T-helper 2 cell treated with Interferon-gamma antibody and Interleukin-4, amounts not matched to agents 5 μg/mL and 100 μg/mL, for 36 hours (primary cell): Measurements from ENCODE around the gene HES6.

Source experiments
- DNase-seq: peaks from one replicate; pipeline ENCODE4 v3.0.0; 2021; ENCODE audit warnings: low spot score
- H3K27ac Mint-ChIP-seq: one replicate; pipeline ENCODE4 v1.8.0; 2021; ENCODE audit warnings: mild to moderate bottlenecking, mixed read lengths
- H3K27me3 Mint-ChIP-seq: one replicate; pipeline ENCODE4 v1.8.0; 2021; ENCODE audit warnings: low read depth, mixed read lengths
- H3K36me3 Mint-ChIP-seq: one replicate; pipeline ENCODE4 v1.8.0; 2021; ENCODE audit warnings: low read depth, mixed read lengths
- H3K4me1 Mint-ChIP-seq: one replicate; pipeline ENCODE4 v1.8.0; 2021; ENCODE audit warnings: low read depth, mixed read lengths
- H3K4me3 Mint-ChIP-seq: one replicate; pipeline ENCODE4 v1.8.0; 2022; ENCODE audit warnings: mild to moderate bottlenecking, moderate library complexity, mixed read lengths
- H3K9me3 Mint-ChIP-seq: one replicate; pipeline ENCODE4 v1.8.0; 2021; ENCODE audit warnings: mixed read lengths

The HES6 gene, protein sequence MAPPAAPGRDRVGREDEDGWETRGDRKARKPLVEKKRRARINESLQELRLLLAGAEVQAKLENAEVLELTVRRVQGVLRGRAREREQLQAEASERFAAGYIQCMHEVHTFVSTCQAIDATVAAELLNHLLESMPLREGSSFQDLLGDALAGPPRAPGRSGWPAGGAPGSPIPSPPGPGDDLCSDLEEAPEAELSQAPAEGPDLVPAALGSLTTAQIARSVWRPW

DNA sequence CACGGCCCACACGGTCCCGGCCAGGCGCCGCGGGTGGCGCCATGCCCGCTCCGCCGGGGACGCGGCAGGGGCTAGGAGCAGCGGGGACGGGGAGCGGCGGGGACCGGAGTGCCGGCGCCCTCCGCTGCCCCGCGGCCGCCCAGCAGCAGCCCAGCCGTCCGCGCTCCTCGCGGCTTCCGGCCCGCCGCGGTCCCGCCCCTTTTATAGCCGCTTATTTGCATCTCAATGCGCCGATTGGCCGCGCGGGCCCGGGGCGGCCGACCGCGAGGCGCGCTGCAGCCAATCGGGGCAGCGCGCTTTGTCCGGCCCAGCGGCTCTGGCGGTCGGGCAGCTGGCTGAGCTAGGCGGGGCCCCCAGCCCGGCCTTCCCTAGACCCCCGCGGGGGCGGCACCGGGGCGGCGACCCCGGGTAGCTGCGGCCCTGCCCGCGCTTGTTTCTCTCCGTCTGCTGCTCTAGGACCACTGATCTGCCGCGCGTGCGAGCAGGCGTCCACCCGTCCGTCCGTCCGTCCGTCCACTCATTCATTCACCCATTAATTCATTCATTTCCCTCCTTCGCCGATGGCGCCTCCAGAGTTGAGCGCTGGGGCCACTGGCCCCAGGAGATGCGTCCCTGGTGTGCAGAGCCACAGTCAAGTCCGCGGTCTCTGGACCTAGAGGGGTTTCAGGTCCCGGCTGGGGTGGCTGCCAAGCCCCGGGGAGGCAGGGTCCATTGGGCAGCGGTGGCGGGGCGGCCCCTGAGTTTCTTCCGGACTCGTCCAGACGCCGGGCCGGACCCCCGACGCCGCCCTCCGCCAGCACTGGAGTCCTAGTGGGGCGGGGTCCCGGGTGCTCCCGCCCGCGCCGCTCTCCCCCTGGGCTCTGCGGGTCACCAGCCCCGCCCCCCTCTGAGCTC is at the start of gene HES6:
Gene HES6 (minus strand): TSS at position 176 of the 894 bp plus-strand sequence. CDS start 133 bp downstream, at position 43.
- no peaks in the 10 kb centered on the region for H3K9me3 Mint-ChIP-seq
- DNase-seq, result peak; percentile 87
- peaks cover 2% of the 10 kb centered on the region for H3K4me1 Mint-ChIP-seq
- no peak within 1 kb of the TSS for H3K27ac Mint-ChIP-seq
- peaks cover 44% of the 10 kb centered on the region for H3K27me3 Mint-ChIP-seq
- H3K4me3 Mint-ChIP-seq, result peak within 1 kb of the TSS; percentile 85
- peaks cover 2% of the 10 kb centered on the region for H3K36me3 Mint-ChIP-seq

DNA sequence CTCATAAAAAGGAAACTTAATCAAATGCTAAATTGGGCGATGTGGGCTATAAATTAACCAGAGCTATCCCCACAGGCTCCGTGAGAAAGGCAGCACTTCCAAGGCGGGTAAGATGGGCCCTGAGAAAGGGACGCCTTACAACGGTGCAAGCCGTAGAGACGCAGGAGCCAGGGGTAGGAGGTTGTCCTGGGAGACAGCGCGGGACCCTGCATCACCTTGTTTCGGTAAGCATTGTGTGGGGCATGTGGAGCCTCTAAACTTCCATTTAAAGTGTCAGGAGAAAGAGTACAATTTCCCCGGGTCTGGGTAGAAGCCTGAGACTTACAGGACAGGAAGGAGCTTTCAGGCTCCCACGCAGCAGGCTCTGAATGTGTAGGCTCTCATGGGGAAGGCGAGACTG is 49.7 kb upstream of the HES6 start:
- Mint-ChIP-seq H3K36me3 (no peaks in the 10 kb centered on the region), H3K9me3 (no peaks in the 10 kb centered on the region), H3K4me3 (peak overlapping the region; percentile 96), H3K27me3 (no peaks in the 10 kb centered on the region), H3K27ac (peak overlapping the region; percentile 97), H3K4me1 (peaks cover 25% of the 10 kb centered on the region)
- DNase-seq, result no peak

GRCh38 chr2:238288650-238289573 is 49.1 kb upstream of the HES6 start:
- Mint-ChIP-seq H3K4me1 (peaks cover 25% of the 10 kb centered on the region), H3K4me3 (peak overlapping the region; percentile 96)

GRCh38 chr2:238287737-238288649 is 48.2 kb upstream of the HES6 start, which contains the start of gene PER2:
TSS of gene PER2 (minus strand) at chr2:238288610. CDS start at chr2:238277936, 10,674 bp downstream.
- Mint-ChIP-seq H3K4me3 (peak within 1 kb of the TSS; percentile 96), H3K27me3 (no peaks in the 10 kb centered on the region), H3K9me3 (no peaks in the 10 kb centered on the region), H3K4me1 (peaks cover 28% of the 10 kb centered on the region), H3K27ac (peak within 1 kb of the TSS; percentile 97), H3K36me3 (no peaks in the 10 kb centered on the region)
- DNase-seq, result no peak

More at GRCh38 chr2:238288650-238289573, 49.1 kb upstream of the HES6 start:
- DNase-seq, result peak; percentile 98
- Mint-ChIP-seq H3K27ac (peak overlapping the region; percentile 97), H3K9me3 (no peaks in the 10 kb centered on the region), H3K27me3 (no peaks in the 10 kb centered on the region), H3K36me3 (no peaks in the 10 kb centered on the region)

DNA sequence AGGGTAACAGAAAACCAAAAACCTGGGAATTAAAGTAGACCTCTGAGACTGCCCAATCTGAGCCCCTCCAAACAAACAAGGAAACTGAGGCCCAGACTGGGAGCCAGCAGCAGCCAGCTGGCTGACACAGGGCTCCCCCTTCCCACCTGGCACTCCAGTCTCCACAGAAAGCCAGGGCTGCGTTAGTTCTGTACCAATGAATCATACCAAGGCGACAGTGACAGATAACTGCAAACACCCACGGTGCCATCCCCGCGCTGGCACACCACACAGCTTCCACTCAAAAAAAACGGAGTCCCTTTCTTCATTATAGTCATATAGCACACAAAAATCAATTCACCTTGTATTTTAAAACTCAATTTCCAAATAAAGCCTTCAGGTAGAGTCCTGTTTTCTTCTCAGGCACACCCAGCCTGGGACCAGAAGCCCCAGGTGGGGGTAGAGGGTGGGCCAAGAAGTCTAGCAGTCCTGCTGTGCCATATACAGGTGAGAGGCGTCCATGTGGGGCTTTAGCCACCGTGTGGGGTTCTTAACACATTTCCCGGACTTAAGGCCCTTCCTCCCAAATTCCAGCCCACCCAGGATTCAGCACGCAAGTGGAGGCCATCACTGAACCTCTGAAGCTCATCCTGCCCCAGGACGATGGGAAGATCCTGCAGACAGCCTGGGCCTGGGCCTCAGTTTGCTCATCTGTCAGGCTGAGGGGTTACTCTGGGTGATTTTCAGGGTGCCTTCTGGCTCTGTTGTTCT is 47.3 kb upstream of the HES6 start:
- Mint-ChIP-seq H3K4me1 (peaks cover 28% of the 10 kb centered on the region), H3K9me3 (no peaks in the 10 kb centered on the region), H3K36me3 (no peaks in the 10 kb centered on the region), H3K27me3 (no peaks in the 10 kb centered on the region), H3K4me3 (peak overlapping the region; percentile 81), H3K27ac (peak overlapping the region; percentile 67)
- DNase-seq, result peak; percentile 38

GRCh38 chr2:238286551-238286950 is 46.7 kb upstream of the HES6 start:
- H3K9me3 Mint-ChIP-seq, result no peaks in the 10 kb centered on the region
- no peaks in the 10 kb centered on the region for H3K36me3 Mint-ChIP-seq
- peak overlapping the region; percentile 81 for H3K4me3 Mint-ChIP-seq
- H3K27ac Mint-ChIP-seq, result no peak overlapping the region
- no peaks in the 10 kb centered on the region for H3K27me3 Mint-ChIP-seq
- H3K4me1 Mint-ChIP-seq, result peaks cover 28% of the 10 kb centered on the region
- DNase-seq, result no peak

DNA sequence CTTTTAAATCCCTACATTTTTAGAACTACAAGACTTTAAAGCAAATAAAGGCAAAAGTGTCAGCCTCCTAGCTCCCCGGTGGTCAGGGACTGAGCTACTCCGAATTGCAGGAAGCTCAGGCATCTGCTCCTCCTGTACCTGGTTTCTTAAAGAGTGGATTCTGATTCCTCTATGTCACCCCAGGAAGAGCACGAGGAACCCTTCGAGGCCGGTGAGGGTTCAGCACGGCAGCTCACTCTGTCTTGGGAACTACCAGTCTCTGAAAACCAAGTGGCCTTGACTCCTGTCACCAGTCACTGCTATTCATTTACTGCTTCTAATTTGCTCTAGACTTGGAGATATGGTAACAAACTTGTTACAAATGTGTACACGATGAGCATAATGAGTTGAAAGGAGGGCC is 46.3 kb upstream of the HES6 start:
- peaks cover 28% of the 10 kb centered on the region for H3K4me1 Mint-ChIP-seq
- DNase-seq, result no peak
- H3K4me3 Mint-ChIP-seq, result no peak overlapping the region
- H3K27me3 Mint-ChIP-seq, result no peaks in the 10 kb centered on the region
- H3K27ac Mint-ChIP-seq, result no peak overlapping the region
- no peaks in the 10 kb centered on the region for H3K36me3 Mint-ChIP-seq
- H3K9me3 Mint-ChIP-seq, result no peaks in the 10 kb centered on the region

DNA sequence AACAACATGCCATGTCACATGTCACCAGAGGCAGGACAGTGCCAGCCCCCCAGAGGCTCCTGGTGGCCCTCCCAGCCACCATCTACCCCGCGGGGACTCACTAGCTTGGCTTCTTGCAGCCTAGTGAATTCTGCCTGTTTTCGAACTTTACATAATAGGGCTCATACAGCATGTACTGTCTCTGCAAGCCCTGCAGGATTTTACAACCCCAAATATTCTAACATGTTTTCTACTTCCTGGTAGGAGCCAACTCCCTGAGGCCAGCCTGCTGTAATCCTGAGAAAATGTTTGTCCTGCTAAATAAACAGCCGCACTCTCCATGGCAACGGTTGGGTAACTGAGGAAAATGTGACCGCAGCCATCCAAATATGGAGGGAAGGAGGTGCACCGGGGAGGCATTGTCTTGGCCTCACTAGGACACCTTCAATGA is 45.8 kb upstream of the HES6 start:
- Mint-ChIP-seq H3K36me3 (no peaks in the 10 kb centered on the region), H3K4me1 (peaks cover 28% of the 10 kb centered on the region), H3K9me3 (no peaks in the 10 kb centered on the region), H3K27me3 (no peaks in the 10 kb centered on the region), H3K4me3 (no peak overlapping the region), H3K27ac (no peak overlapping the region)
- DNase-seq, result no peak

- no peaks in the 10 kb centered on the region for H3K9me3 Mint-ChIP-seq
Measured at GRCh38 chr2:238284802-238285515, 45.1 kb upstream of the HES6 start.

DNA sequence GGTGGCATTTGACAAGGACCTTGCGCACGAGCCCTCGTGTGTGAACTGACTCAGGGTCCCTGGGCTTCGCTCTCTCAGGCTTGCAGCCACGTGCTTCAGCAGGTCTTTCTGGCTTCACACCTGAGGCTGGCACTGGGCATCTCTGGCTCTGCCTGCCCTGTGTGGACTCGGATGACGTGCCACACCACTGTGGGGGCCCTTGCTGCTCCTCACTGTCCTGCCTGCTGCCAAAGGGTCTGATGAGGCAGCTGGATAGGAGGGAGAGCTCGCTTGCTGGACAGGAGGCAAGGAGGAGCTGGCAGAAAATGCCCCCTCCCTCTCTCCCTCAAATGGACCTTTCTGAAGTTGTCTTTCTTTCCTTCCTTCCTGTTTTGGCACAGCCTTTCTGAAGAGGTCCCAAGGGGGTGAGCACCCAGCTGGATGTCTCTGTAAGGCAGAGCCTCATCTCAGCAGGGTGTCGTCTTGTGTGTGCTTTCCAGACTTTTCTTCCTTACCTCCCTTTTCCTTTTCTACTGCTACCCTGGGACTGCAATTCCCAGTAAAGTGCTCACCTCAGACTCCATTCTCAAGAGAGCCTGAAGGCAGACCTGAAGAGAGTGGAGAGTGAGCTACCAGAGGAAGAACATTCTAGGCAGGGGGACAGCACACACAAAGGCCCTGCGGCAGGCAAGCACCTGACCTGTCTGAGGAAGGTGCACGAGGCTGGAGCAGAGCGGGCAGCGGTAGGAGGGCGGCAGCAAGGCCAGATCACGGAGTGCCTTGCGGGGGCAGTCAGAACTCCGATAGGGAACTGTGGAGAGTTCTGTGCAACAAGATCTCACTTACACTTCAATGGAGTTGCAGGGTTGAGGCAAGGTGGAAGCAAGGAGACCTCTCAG is 43.3 kb upstream of the HES6 start:
- Mint-ChIP-seq H3K4me1 (peaks cover 16% of the 10 kb centered on the region), H3K9me3 (no peaks in the 10 kb centered on the region), H3K27me3 (no peaks in the 10 kb centered on the region), H3K4me3 (no peak overlapping the region), H3K27ac (no peak overlapping the region), H3K36me3 (no peaks in the 10 kb centered on the region)
- no peak for DNase-seq

More at GRCh38 chr2:238284802-238285515, 45.1 kb upstream of the HES6 start:
- H3K27me3 Mint-ChIP-seq, result no peaks in the 10 kb centered on the region
- H3K4me1 Mint-ChIP-seq, result peaks cover 25% of the 10 kb centered on the region
- H3K27ac Mint-ChIP-seq, result no peak overlapping the region
- no peak for DNase-seq
- no peak overlapping the region for H3K4me3 Mint-ChIP-seq
- no peaks in the 10 kb centered on the region for H3K36me3 Mint-ChIP-seq

GRCh38 chr2:238281826-238282480 is 42.1 kb upstream of the HES6 start:
- H3K4me1 Mint-ChIP-seq, result peaks cover 9% of the 10 kb centered on the region
- H3K9me3 Mint-ChIP-seq, result no peaks in the 10 kb centered on the region
- DNase-seq, result no peak
- no peak overlapping the region for H3K4me3 Mint-ChIP-seq
- H3K27ac Mint-ChIP-seq, result no peak overlapping the region
- no peaks in the 10 kb centered on the region for H3K36me3 Mint-ChIP-seq
- H3K27me3 Mint-ChIP-seq, result no peaks in the 10 kb centered on the region
